Pancreas (tissue), 10 donors: ENCODE results near the gene TRMT11. TPM values are rescaled to one million over a fixed set of nuclear protein-coding genes. Genes with fewer than 3 reads are reported as not detected.
A peak's percentile ranks its signal among the peaks of the same experiment; 100 is the strongest.

ENCODE experiments used
- ATAC-seq, 4 donors: fragments of 200-7000 bp; cut with Tn5 transposase; one replicate each; pipeline versions ENCODE4 v1.8.0 to v1.9.1; 2020; ENCODE audit warnings: mild to moderate bottlenecking in 4 of 4, moderate library complexity in 4 of 4
- DNase-seq, 6 donors: peaks; one replicate each; pipeline ENCODE4 v3.0.0-alpha.2; 2020
- FAIRE-seq: peaks from 2 replicates; lab custom pipeline; 2012; peaks lifted over from hg19 to GRCh38; lab: Jason Lieb, UNC
- H3K27ac ChIP-seq, 4 donors: fragments of 200-600 bp; sonication (generic); 1 replicate in 3 of 4; 2 replicates in 1 of 4; pipeline versions ENCODE4 v1.5.0 to v1.8.0; 2020
- H3K27me3 ChIP-seq, 4 donors: fragments of 200-600 bp; one replicate each; pipeline ENCODE4 v1.8.0; 2021
- H3K36me3 ChIP-seq, 3 donors: fragments of 200-600 bp; sonication (generic) in 1 of 3; one replicate each; pipeline versions ENCODE4 v1.5.0 to v1.8.0; 2020 to 2021
- H3K4me1 ChIP-seq, 3 donors: fragments of 200-600 bp; one replicate each; pipeline ENCODE4 v1.8.0; 2021
- H3K4me3 ChIP-seq, 4 donors: fragments of 200-600 bp; sonication (generic) in 2 of 4; one replicate each; pipeline versions ENCODE4 v1.5.0 to v1.8.0; 2020 to 2021
- H3K9me3 ChIP-seq, 4 donors: fragments of 200-600 bp; one replicate each; pipeline ENCODE4 v1.8.0; 2021
- CTCF ChIP-seq, 4 donors: fragments of 200-600 bp; sonication (generic) in 3 of 4; IDR thresholded peaks; one replicate each; pipeline versions ENCODE4 v1.5.0 to v1.8.0; 2021; ENCODE audit warnings: antibody characterized with exemption in 4 of 4
- WGBS, 2 donors: extraction: QIAGEN DNeasy Blood & Tissue Kit; methylation state at CpG; one replicate each; pipeline ENCODE4 v1.1.7; 2013; 5-methylcytosine and 5-hydroxymethylcytosine counted together
- intact Hi-C, 3 donors: fragments of 100-400 bp; cut with DNase I; formaldehyde crosslinking; loops; one replicate each; pipeline versions ENCODE4 v1.11.1 to v1.14.2; 2022
- polyA plus RNA-seq, 2 donors: library from polyadenylated mRNA; stranded (reverse); fragments of 200-250 nt; gene quantifications; one replicate each; pipeline ENCODE4 v1.2.3, GENCODE V29; 2013
- total RNA-seq, 6 donors: library from RNA; stranded (reverse); fragmentation: NEBNext Ultra II Directional in 4 of 6; extraction: Animal tissue kit (Norgen Biotek cat#: 25700) in 4 of 6; gene quantifications; one replicate each; pipeline versions ENCODE4 v1.2.1 to v1.2.4, GENCODE V29; 2021 to 2023
- donor health status: healthy with polysubstance abuse.
- donor health status: DM: no; HTN: no; CAD: no; lungs with moderate emphysema.
- donor health status: DM: no; HTN: no; CAD: no.
- donor health status: control.
- donor health status: control.
- donor health status: Bipolar disorder and iron deficiency.
- donor health status: DM: yes; HTN: yes; CAD: no.
- donor health status: DM: no; HTN: no; CAD: no.
- donor health status: DM: no; HTN: no; CAD: no.
- donor health status: DM: yes; HTN: yes; CAD: no.

Gene TRMT11
- total and polyA plus RNA-seq, 8 donors: 6.1 to 11.6 (median 10.7) TPM

- Histone ChIP-seq H3K4me1 (peaks cover 0 to 8% (median 0%) of the 10 kb centered on the region in 3 donors), H3K36me3 (peaks cover 0 to 4% (median 3%) of the 10 kb centered on the region in 3 donors), H3K27ac (no peak overlapping the region), H3K4me3 (no peak overlapping the region), H3K9me3 (no peaks in the 10 kb centered on the region), H3K27me3 (no peaks in the 10 kb centered on the region)
- intact Hi-C loops: no loop called here
- FAIRE-seq: no peak
- DNase-seq: no peak
- no peak for TF ChIP-seq CTCF (IDR thresholded peaks at IDR 0.05)
- 71 to 78% methylated on average over 5 of the region's 5 CpGs for WGBS, 2 donors
- no peak for ATAC-seq
These were observed 8.5 kb downstream of the TRMT11 start for GRCh38 chr6:125994670-125995488.

GRCh38 chr6:125995972-125996580, 9.7 kb downstream of the TRMT11 start:
- H3K27ac ChIP-seq: no peak overlapping the region
- H3K4me3 ChIP-seq: no peak overlapping the region
- WGBS, 2 donors: 3 to 4% methylated on average over 8 of the region's 8 CpGs
- intact Hi-C loops: no loop called here
- H3K4me1 ChIP-seq: peaks cover 0 to 3% (median 0%) of the 10 kb centered on the region in 3 donors
- no peaks in the 10 kb centered on the region for H3K27me3 ChIP-seq
- H3K9me3 ChIP-seq: no peaks in the 10 kb centered on the region
- ATAC-seq (peak; percentile 92 to 100 (median 97)), DNase-seq (peak; percentile 33 to 87 (median 63)), FAIRE-seq (peak; percentile 80)
- H3K36me3 ChIP-seq: peaks cover 0 to 4% (median 3%) of the 10 kb centered on the region in 3 donors
- TF ChIP-seq CTCF (IDR thresholded peaks at IDR 0.05): peak; percentile 80 to 95 (median 92)

GRCh38 chr6:126002755-126003679, 16.7 kb downstream of the TRMT11 start:
- peaks cover 0 to 4% (median 3%) of the 10 kb centered on the region in 3 donors for H3K36me3 ChIP-seq

DNA sequence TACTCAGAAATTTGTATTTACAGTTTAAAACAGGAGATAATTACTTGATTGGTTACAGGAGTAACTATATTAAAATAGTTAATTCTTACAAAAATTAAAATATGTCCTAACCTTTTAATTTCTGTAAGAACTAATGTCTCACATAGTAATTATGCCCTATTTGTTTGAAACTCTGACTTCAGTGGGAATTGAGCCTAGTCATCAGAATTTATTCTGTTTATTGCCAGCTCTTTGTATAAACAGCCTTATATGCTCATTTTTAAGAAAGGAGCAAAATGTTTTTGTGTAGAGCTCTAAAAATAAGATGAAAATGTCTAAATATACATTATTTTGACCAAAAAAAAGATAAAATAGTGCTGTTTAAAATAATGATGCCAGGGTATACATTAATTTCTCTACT, 21.5 kb downstream of the TRMT11 start:
- H3K9me3 ChIP-seq: no peaks in the 10 kb centered on the region
- TF ChIP-seq CTCF (IDR thresholded peaks at IDR 0.05): no peak
- FAIRE-seq (no peak), ATAC-seq (no peak), DNase-seq (no peak)
- H3K4me1 ChIP-seq: no peaks in the 10 kb centered on the region
- H3K27me3 ChIP-seq: no peaks in the 10 kb centered on the region
- H3K4me3 ChIP-seq: no peak overlapping the region
- peaks cover 0 to 19% (median 4%) of the 10 kb centered on the region in 3 donors for H3K36me3 ChIP-seq
- intact Hi-C loops: no loop called here
- no peak overlapping the region for H3K27ac ChIP-seq

More at GRCh38 chr6:126002755-126003679, 16.7 kb downstream of the TRMT11 start:
- DNase-seq: no peak
- no peak for ATAC-seq
- intact Hi-C loops: no loop called here
- H3K9me3 ChIP-seq: no peaks in the 10 kb centered on the region
- FAIRE-seq: no peak
- no peaks in the 10 kb centered on the region for H3K4me1 ChIP-seq
- no peak overlapping the region for H3K27ac ChIP-seq
- H3K4me3 ChIP-seq: no peak overlapping the region
- 92 to 94% methylated on average over 8 of the region's 8 CpGs for WGBS, 2 donors
- H3K27me3 ChIP-seq: no peaks in the 10 kb centered on the region
- TF ChIP-seq CTCF (IDR thresholded peaks at IDR 0.05): no peak
